ENCODE results near the gene DHRSX. TPM values are rescaled to one million over a fixed set of nuclear protein-coding genes. Genes with fewer than 3 reads are reported as not detected.

DHRSX gene
- total RNA-seq, 2 donors from 2014 or later = 14.8 to 46.5 TPM

DNA sequence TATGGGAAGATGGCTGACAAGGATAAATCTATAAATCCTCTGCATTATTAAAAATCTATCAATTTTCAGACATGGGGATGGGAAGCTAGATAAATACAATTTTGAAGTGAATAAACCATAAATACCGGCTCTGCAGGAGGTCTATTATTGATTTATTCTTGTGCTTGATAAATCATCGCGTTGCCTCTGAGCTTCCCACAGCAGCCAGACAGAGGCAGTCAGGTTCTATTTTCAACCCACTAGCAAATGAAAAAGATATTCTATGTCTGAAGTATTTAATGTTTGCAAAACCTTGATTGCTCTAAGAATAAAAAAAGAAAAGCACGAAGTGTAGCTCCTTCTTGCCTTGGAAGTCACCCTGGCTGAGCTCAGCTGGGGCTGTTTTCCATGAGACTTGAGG lies 216.2 kb downstream of the DHRSX start:
- H3K9me3 ChIP-seq = no peaks in the 10 kb centered on the region
- H3K4me3 ChIP-seq = no peak overlapping the region
- WGBS, 2 donors = 52 to 56% methylated on average over 4 of the region's 4 CpGs
- TF ChIP-seq, protein P1, sequence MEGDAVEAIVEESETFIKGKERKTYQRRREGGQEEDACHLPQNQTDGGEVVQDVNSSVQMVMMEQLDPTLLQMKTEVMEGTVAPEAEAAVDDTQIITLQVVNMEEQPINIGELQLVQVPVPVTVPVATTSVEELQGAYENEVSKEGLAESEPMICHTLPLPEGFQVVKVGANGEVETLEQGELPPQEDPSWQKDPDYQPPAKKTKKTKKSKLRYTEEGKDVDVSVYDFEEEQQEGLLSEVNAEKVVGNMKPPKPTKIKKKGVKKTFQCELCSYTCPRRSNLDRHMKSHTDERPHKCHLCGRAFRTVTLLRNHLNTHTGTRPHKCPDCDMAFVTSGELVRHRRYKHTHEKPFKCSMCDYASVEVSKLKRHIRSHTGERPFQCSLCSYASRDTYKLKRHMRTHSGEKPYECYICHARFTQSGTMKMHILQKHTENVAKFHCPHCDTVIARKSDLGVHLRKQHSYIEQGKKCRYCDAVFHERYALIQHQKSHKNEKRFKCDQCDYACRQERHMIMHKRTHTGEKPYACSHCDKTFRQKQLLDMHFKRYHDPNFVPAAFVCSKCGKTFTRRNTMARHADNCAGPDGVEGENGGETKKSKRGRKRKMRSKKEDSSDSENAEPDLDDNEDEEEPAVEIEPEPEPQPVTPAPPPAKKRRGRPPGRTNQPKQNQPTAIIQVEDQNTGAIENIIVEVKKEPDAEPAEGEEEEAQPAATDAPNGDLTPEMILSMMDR (IDR thresholded peaks at IDR 0.05) = peak in 2 of 7 experiments; percentile 26 to 28
- TF ChIP-seq POLR2A (IDR thresholded peaks at IDR 0.05) = no peak
- peak; percentile 12 for ATAC-seq
- intact Hi-C loops (cut with DNase I) = no loop called here
- H3K4me1 ChIP-seq = no peaks in the 10 kb centered on the region
- H3K27ac ChIP-seq = no peak overlapping the region
- no peak for DNase-seq
- H3K36me3 ChIP-seq (replicated peaks in 1 of 2; ENCODE audit: insufficient read depth in 1 of 2, low read depth in 2 of 2) = no peaks in the 10 kb centered on the region
- H3K27me3 ChIP-seq = no peaks in the 10 kb centered on the region

DNA sequence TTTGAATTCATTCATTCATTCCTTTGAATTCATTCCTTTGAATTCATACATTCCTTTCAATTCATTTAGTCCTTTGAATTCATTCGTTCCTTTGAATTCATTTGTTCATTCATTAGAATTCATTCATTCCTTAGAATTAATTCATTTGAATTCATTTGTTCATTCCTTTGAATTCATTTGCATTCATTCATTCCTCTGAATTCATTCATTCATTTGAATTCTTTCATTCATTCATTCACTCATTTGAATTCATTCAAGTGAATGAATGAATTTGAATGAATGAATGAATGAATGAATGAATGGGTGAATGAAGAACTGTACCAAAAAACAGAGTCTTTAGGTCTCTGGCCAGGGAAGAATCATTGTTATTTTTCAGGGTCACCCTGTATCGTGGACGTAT lies 216.6 kb downstream of the DHRSX start:
- ATAC-seq (no peak), DNase-seq (no peak)
- TF ChIP-seq POLR2A (IDR thresholded peaks at IDR 0.05) = no peak
- TF ChIP-seq, protein P1 (IDR thresholded peaks at IDR 0.05) = no peak
- no peaks in the 10 kb centered on the region for H3K36me3 ChIP-seq (replicated peaks in 1 of 2; ENCODE audit: insufficient read depth in 1 of 2, low read depth in 2 of 2)
- no peaks in the 10 kb centered on the region for H3K9me3 ChIP-seq
- intact Hi-C loops (cut with DNase I) = no loop called here
- no peak overlapping the region for H3K4me3 ChIP-seq
- H3K27me3 ChIP-seq = no peaks in the 10 kb centered on the region
- no peaks in the 10 kb centered on the region for H3K4me1 ChIP-seq
- no peak overlapping the region for H3K27ac ChIP-seq
- WGBS, 2 donors = 67 to 71% methylated on average over 3 of the region's 3 CpGs

DNA sequence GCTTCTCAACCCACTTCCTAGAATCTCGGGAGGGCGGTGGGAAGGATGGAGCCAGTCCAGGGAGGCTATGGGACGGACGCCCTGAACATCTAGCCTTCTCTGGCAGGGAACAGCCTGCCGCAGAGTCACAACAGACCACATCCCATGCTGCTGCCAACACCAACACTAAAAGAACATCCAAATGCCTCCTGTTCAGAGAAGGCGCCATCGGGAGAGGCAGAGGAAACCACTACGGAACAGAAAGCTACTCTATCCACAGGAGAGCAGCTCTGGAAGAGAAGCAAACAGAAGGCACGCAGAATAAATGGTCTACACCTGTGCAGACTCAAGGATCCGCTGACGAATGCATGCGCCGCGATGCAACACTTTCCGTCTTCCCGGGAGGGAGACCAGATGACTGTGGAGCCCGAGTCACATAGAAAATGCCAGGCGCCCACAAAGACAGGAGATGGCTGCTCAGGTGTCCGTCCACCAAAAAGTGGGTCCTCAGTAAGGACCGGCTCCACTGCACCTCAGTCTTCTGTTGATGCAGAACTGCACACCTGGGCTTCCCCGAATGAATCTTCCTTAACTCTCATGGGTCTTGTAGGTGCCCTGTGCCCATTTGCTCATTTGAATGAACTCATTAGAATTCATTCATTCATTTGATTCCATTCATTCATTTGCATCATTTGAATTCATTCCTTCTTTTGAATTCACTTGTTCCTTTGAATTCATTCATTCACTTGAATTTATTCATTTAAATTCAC lies 217.5 kb downstream of the DHRSX start:
- Histone ChIP-seq H3K27ac (no peak overlapping the region), H3K9me3 (no peaks in the 10 kb centered on the region), H3K4me1 (no peaks in the 10 kb centered on the region), H3K27me3 (no peaks in the 10 kb centered on the region), H3K4me3 (no peak overlapping the region), H3K36me3 (replicated peaks in 1 of 2; ENCODE audit: insufficient read depth in 1 of 2, low read depth in 2 of 2) (no peaks in the 10 kb centered on the region)
- intact Hi-C loops (cut with DNase I) = no loop called here
- no peak for TF ChIP-seq POLR2A (IDR thresholded peaks at IDR 0.05)
- TF ChIP-seq, protein P1 (IDR thresholded peaks at IDR 0.05) = no peak
- 91 to 92% methylated on average over 14 to 21 of the region's 21 CpGs for WGBS, 2 donors
- ATAC-seq = no peak
- DNase-seq = no peak

GRCh38 chrX:2282490-2283090 lies 218.2 kb downstream of the DHRSX start:
- Histone ChIP-seq H3K9me3 (no peaks in the 10 kb centered on the region), H3K27me3 (no peaks in the 10 kb centered on the region), H3K27ac (no peak overlapping the region), H3K4me1 (no peaks in the 10 kb centered on the region), H3K36me3 (replicated peaks in 1 of 2; ENCODE audit: insufficient read depth in 1 of 2, low read depth in 2 of 2) (no peaks in the 10 kb centered on the region), H3K4me3 (no peak overlapping the region)
- ATAC-seq = no peak
- no peak for DNase-seq
- WGBS, 2 donors = 87 to 91% methylated on average over 4 to 5 of the region's 5 CpGs
- intact Hi-C loops (cut with DNase I) = no loop called here
- TF ChIP-seq, protein P1 (IDR thresholded peaks at IDR 0.05) = no peak
- TF ChIP-seq POLR2A (IDR thresholded peaks at IDR 0.05) = no peak
